Activated CD8-positive, alpha-beta memory T cell treated with anti-CD3 and anti-CD28 coated beads for 48 hours (primary cell): ENCODE results near the gene CDHR1.
"Not testable (repeated sequence)": the region's sequence is repeated elsewhere in the genome, so short reads cannot be mapped to it uniquely, and the experiment has no call there.

Experiments
- DNase-seq, 3 experiments: peaks; one replicate each; pipeline ENCODE4 v3.0.0-alpha.2; 2020; ENCODE audit warnings: low read depth in 2 of 3, low spot score in 2 of 3

Gene CDHR1

DNA sequence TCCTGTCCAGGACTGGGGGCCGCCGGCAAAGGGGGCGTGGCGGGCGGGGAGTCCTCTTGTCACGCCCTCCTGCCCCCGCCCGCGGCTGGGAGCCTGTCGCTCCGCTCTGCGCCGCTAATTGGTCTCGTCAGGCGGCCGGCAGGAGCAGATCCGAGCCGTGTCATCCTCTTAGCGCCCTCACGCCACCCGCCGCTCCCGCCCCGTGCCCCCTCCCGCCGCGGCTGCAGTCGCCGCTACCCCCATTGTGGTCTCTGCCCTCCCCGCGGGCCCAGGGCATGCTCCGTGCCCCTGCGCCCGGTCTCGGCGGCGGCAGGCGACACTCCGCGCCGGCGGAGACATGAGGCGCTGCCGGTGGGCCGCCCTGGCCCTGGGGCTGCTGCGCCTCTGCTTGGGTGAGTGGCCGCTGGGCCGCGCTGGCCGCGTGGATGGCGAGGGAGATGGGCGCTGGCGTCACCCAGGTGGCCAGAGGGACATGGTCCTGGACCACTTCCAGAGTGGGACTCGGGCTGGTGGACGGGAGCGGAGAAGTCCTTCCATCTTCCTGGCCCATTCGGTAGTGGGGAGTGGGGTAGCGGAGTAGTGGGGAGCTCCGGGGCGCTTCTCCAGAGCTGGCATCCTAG lies at the start of gene CDHR1:
CDHR1 (plus strand) TSS at position 114 of the 620 bp plus-strand sequence; CDS start at position 338, 224 bp downstream.
- peak in 2 of 3 experiments; percentile 20 to 34 for DNase-seq

DNA sequence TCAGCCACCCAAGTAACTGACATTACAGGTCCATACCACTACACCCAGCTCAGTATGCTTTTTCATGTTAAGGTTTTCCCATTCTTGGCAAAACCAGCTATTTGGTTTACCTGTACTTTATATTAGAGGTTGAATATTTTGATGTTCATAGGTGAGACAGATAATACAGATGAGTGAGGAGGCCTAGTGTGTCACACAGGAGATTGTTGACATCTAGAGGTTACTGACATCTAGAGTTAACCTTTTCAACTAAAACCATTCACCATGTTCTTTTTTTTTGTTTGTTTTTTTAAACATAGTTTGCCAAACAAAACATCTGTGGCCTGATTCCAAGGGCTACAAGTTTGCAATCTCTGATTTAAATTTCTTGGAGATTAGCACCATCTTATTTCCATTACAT lies 47.0 kb upstream of the CDHR1 start:
- no peak for DNase-seq

DNA sequence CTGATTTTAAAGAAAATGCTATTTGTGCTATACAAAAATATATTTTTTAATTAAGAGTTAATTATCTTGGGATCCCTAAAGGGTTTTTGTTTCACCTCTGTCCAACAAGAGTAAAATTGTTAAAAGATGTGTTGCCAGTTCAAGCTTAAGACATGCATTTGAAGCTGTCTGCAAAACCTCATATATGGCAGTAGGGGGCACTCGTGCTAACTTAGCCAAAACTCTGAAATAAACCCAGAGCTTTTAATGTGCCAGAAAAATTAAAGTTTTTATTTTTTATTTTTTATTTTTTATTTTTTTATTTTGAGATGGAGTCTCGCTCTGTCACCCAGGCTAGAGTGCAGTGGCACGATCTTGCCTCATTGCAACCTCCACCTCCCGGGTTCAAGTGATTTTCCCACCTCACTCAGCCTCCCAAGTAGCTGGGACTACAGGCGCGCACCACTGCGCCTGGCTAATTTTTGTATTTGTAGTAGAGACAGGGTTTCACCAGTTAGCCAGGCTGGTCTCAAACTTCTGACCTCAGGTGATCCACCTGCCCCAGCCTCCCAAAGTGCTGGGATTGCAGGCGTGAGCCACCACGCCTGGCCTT lies 46.2 kb upstream of the CDHR1 start:
- DNase-seq = not testable (repeated sequence)

DNA sequence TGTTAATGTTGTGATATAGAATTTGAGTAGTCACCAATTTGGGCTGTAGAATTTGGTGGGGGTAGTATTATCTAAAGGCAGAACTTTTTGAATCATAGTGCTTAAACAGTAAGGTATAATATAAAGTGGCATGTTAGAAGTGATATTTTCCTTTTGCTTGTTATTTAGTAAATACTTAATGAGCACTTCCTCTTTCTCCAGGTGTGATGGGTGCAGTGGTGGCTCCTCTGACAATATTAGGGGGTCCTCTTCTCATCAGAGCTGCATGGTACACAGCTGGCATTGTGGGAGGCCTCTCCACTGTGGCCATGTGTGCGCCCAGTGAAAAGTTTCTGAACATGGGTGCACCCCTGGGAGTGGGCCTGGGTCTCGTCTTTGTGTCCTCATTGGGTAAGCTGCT lies 44.5 kb upstream of the CDHR1 start:
- no peak for DNase-seq

DNA sequence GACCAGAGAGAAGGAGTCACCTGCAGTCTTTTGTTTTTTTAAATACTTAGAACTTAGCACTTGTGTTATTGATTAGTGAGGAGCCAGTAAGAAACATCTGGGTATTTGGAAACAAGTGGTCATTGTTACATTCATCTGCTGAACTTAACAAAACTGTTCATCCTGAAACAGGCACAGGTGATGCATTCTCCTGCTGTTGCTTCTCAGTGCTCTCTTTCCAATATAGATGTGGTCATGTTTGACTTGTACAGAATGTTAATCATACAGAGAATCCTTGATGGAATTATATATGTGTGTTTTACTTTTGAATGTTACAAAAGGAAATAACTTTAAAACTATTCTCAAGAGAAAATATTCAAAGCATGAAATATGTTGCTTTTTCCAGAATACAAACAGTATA lies 41.6 kb upstream of the CDHR1 start:
- DNase-seq = no peak

DNA sequence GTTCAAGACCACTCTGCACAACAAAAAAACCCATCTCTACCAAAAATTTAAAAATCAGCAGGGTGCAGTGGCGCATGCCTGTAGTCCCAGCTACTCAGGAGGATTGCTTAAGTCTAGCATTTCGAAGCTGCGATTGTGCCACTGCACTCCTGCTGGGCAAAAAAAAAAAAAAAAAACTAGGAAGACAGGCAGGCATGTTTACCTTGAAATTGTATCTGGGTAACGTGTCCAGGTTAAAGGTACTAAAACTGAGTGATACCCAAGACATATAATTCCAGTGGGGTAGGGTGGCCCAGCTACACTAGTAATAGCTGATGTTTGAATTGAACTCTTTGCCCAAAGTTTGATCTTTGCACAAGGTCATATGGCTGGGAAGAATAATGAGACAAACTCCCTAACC lies 38.8 kb upstream of the CDHR1 start:
- DNase-seq = no peak

DNA sequence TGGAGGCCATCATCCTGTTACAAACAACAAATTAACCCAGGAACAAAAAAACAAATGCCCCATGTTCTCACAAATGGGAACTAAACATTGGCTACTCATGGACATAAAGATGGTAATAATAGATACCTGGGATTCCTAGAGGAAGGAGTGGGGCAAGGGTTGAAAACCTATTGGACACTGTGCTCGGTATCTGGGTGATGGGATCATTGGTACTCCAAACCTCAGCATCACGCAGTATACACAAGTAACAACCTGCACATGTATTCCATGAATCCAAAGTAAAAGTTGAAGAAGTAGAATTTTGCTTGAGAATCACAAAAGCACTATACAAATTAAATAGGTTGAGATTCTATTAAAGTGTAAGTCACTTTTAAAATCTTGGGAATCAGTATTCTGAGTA lies 38.3 kb upstream of the CDHR1 start:
- no peak for DNase-seq

DNA sequence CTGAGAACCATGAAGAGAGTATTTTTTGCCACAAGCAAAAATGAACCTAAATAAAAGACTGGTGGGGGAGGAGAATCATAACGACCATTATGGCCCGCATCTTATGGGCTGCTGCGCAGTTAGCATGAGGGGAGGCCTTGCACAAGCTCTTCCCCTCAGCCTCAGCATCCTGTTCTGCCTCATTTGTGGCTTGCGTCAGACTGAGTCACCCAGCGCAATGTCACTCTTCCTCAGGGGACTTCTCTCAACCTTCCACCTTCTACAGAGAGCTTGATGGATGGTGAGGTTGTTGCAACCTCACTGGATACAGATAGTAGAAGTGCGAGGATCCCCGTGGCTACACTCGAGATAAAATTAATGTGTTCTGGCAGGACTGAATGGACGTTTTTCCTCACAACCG lies 37.6 kb upstream of the CDHR1 start:
- DNase-seq = no peak

DNA sequence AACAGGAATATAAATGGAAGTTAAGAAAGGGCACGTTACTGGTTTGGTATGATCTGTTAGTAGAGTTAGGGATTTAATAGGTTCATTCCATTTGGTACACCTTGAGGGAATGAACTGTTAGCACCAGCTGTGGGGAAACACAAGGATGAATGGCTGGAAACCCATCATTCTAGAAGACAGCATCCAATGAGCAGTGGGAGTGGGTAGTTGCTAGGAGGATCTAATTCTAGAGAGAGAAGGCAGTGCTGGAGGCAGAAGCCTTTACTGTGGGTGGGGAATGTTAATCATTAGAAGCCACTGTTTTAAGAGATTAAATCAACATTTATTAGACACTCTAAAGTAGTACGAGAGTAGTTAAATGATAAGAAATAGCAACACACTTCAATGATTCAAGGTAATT lies 36.3 kb upstream of the CDHR1 start:
- DNase-seq = no peak

DNA sequence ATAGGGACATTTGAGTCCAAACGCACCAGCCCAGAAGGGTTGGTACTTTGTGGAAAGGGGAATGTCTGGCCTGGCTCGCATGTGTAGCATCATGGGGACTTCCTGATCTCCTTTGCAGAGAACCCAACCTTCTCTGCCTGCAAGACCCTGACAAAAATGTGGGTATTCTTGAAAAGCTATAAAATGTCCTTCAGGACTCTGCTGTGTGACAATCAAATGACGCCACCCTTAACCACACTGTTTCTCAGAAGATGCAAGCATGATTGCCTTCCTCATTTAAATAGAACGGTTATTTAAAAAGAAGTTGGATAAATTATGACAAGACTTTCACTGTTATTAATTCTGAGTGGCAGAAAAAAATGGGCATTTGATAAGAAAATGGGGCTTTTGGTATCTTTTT lies 35.8 kb upstream of the CDHR1 start:
- no peak for DNase-seq

DNA sequence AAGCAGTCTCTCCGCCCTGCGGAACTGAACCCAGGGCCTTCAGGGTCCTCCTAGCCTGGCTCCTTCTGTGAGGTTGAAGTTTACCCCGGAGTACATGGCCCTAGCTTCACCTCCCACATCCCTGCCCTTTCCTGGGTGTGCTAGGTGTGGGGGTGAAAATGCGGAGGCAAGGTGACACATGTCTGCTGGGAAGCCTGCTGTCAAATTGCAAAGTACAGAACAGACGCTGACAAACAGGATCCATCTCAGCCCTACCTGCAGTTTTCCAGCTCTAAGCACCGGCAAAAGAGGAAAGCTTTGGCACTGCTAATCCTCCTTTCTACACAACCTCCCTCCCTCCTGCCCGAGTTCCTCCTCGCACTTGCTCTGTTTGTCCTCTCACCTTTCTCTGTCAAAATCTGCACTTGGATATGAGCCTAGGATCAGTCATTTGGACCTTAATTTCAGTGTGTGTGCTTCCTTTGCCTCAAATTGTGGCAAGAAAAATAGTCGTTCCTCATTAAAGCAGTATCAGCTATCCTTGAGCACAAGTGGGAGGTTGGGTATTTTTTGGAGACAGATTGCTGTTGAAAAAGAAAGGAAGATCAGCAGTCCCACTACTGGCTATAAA lies 35.2 kb upstream of the CDHR1 start:
- DNase-seq = no peak

DNA sequence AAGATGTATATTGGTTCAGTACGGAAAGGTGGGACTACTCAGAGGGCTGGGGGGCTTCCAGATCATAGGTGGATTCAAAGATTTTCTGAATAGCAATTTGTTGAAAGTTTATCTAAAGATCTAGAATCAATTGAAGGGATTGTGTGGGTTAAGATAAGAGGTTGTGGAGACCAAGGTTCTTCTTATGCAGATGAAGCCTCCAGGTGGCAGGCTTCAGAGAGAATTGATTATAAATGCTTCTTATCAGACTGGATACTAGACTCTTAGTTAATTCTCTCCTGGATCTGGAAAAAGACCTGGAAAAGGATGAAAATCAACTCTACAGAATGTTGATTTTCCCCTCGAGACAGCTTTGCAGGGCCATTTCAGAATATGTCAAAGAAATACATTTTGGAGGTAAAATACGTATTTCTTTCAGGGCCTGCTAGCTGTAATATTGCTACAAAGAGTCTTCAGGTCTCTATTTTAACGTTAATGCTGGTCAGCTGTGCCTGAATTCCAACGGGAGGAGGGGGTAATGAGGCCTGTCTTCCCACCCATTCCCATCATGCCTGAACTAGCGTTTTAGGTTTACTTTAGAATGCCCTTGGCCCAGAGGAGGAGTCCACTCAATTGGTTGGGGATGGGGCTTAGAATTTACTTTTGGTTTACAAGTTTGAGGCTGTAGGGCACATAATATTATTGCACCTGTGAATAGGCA lies 33.5 kb upstream of the CDHR1 start:
- no peak for DNase-seq

DNA sequence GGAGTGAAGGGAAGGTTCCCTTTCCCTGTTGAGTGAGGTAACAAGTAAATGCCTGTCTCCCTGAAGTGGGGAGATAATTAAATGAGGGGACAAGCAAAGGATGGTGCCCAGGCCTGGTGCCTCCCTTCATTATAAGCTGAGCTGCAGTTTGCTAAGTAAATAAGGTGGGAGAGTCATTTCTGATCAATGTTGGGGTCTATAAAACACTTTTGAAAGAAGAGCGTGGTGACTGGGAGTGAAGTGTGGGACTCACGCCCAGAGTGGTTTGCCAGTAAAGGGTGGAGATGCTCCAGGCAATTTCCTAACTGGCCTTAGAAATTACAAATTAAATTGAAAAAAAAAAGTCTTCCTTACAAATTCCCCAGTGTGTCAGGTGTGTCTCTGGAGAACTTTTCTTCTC lies 30.3 kb upstream of the CDHR1 start:
- no peak for DNase-seq

DNA sequence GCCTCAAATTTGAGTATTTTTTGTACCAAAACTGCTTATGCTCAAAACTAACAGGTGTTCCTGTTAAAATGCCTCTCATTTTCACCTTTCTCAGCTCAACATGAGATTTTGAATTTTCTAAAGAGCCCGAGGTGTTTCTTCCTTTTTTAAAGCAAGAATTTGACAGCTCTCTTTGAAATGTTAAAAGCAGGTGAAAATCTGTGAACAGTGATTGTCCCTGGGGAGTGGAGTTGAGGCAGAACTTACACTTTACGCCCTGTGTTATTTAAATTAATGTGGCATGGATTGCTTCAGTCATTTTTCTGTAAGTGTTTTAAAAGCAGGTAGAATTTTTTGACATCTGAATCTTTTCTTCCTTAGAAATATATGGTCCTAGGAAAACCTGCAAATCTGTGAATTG lies 29.9 kb upstream of the CDHR1 start:
- DNase-seq = no peak

DNA sequence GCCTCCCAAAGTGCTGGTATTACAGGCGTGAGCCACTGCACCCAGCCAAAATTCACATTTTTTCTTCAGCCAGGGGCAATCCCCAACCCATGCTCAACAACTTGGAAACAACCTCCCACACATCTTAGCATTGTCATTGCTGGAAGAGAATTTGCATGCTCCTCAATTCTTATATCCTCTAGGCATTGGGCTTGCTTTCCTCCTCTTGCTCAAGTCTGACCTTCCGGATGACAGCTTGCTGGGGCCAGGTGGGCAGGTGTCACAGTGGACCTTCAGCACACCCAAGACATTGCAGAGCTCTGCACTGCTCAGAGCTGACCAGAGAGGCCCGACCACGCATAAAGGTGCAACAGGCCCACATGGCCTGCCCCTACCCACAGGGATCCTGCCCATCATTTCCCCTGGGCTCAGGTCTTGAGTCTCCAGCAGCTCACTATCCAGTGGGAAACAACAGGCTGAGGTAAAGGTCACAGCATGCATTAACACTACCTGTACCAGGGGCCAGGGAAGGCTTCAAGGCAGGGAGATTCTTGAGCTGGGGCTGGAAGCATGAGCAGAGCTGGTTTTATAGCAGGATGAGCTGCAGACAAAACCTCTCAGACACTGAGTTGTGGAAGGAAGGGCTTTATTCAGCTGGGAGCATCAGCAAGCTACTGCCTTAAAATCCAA lies 27.6 kb upstream of the CDHR1 start:
- DNase-seq = no peak

DNA sequence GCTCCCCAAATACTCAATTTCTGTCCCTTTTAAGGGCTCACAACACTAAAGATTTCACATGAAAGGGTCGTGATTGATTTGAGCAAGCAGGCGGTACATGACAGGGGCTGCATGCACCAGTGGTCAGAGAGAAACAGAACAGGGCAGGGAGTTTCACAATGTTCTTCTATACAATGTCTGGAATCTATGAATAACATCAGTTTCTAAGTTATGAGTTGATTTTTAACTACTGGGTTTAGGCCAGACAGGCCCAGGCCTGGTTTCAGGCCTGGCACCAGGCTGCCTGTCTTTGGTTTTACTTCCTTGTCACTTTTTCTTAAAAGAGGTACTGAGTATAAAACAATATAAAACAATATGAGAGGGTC lies 27.1 kb upstream of the CDHR1 start:
- not testable (repeated sequence) for DNase-seq

DNA sequence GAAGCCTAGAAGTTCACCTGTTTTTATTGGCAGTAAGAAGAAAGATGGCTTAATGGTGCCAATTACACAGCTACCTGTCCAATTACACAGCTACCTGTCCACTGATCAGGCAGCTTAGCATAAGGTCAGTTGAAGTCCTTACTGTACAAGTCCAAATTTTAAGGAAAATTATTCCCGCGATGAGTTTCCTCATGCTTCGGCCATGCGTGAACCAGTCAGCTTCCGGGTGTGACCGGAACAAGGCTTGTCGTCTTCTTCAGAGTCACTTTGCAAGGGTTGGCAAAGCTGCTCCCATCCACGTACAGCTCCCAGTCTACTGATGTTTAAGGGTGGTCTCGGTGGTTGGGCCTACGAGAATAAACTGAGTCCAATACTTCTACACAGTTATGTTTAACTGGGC lies 26.0 kb upstream of the CDHR1 start:
- not testable (repeated sequence) for DNase-seq

DNA sequence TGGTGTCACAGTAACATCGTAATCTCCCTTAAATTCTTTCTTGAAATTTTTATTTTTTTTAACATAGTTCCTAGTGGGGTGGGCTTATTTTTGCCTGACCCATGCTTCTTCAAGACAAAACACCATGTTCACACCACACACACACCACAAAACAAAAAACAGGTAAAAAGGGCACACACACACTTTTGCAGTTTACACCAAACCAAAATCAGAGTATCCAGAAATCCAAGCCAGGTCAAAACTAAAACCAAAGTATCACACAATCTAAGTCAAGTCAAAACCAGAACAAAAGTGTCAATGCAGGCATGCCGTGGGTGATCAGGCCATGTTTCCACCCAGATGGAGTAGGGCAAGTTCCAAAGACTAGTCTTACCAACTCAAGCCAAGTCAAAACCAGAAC lies 23.1 kb upstream of the CDHR1 start:
- DNase-seq = not testable (repeated sequence)

DNA sequence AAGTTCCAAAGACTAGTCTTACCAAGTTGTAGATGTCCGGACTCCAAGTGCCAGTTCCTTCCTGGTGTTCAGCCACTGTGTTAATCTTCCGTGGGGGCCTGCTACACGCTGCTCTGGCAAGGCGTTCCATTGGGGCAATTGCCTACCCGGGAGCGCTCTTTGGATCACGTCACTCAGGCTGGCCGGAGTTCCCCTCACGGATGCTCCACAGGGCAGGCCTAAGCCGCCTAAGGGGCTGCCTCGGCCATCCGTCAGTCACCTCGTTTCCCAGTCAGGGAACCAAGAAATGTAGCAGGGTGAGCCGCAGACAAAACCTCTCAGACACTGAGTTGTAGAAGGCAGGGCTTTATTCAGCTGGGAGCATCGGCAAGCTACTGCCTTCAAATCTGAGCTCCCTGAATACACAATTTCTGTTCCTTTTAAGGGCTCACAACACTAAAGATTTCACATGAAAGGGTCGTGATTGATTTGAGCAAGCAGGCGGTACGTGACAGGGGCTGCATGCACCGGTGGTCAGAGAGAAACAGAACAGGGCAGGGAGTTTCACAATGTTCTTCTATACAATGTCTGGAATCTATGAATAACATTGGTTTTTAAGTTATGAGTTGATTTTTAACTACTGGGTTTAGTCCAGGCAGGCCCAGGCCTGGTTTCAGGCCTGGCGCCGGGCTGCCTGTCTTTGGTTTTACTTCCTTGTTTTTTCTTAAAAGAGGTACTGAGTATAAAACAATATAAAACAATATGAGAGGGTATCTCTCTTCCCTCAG lies 22.5 kb upstream of the CDHR1 start:
- not testable (repeated sequence) for DNase-seq

DNA sequence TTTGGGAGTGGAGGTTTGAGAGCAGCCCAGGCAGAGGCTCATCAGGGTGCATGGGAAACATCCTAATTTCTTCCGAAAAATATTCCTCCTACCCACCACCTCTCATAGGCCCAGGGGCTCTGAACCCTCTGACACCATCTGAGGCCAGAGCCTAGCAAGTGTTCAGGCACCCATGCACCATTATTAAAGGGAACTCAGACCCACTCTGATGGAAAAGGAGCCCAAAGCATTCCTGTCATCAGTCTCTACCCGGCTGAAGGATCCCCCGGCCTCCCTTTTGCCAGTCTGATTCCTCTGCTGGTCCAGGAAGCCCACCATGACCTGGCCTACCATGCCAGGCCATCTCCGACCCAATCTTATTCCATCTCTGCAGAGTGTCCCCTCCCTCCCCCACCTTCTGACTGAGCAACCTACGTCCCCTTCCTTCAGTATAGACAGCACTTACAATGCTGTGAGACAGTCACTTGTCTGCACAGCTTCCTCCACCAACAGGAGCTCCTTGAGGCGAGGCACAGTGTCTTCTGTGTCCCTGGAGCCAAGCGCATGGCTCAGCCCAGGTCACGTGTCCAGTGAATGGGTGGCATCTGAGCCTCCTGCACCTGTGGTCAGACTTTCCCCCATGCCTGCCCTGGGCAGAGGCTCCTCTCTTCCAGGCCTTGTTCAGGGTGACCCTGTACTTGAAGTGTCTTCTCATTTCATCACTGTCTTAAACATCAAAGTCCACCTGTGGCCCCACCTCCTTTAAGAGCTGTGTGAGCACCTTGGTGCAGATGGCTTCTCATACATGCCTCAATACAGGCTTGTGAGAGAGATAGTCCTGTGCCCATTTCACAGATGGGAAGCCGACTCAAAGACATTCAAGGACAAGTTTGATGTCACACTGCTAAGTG lies 21.6 kb upstream of the CDHR1 start:
- no peak for DNase-seq
